Liver (tissue), 9 donors: Measurements from ENCODE around the gene NOC4L. TPM values are rescaled to one million over a fixed set of nuclear protein-coding genes. Genes with fewer than 3 reads are reported as not detected.

Experiments used
- DNase-seq: peaks from one replicate; pipeline ENCODE4 v3.0.0-alpha.2; 2017; ENCODE audit warnings: low spot score
- H3K27ac ChIP-seq, 2 donors: one replicate each; pipeline ENCODE4 v1.7.0; 2013; ENCODE audit warnings: inconsistent platforms in 2 of 2, low read length in 2 of 2, control low read depth in 1 of 2, low read depth in 1 of 2, mild to moderate bottlenecking in 1 of 2
- H3K27me3 ChIP-seq, 4 donors: one replicate each; pipeline versions ENCODE4 v1.6.1 to v1.7.0; 2013; ENCODE audit warnings: low read length in 3 of 4, inconsistent platforms in 1 of 4, mild to moderate bottlenecking in 1 of 4, moderate library complexity in 1 of 4; ENCODE audit not compliant: control insufficient read depth in 4 of 4, insufficient read depth in 4 of 4
- H3K36me3 ChIP-seq, 4 donors: one replicate each; pipeline versions ENCODE4 v1.6.1 to v1.7.0; 2013; ENCODE audit warnings: low read length in 3 of 4, mild to moderate bottlenecking in 3 of 4, low read depth in 1 of 4, moderate library complexity in 1 of 4; ENCODE audit not compliant: control insufficient read depth in 4 of 4, insufficient read depth in 3 of 4
- H3K4me1 ChIP-seq, 4 donors: one replicate each; pipeline versions ENCODE4 v1.6.1 to v1.7.0; 2013; ENCODE audit warnings: low read length in 3 of 4, mild to moderate bottlenecking in 3 of 4, moderate library complexity in 1 of 4; ENCODE audit not compliant: control insufficient read depth in 4 of 4, insufficient read depth in 4 of 4
- H3K4me3 ChIP-seq, 3 donors: one replicate each; pipeline versions ENCODE4 v1.6.1 to v1.7.0; 2013; ENCODE audit warnings: low read length in 3 of 3, control low read depth in 1 of 3, low read depth in 1 of 3, mild to moderate bottlenecking in 1 of 3
- H3K9ac ChIP-seq, 2 donors: one replicate each; pipeline ENCODE4 v1.7.0; 2013; ENCODE audit warnings: low read length in 2 of 2, mild to moderate bottlenecking in 2 of 2, moderate library complexity in 2 of 2, control low read depth in 1 of 2, low read depth in 1 of 2
- H3K9me3 ChIP-seq, 4 donors: one replicate each; pipeline versions ENCODE4 v1.6.1 to v1.7.0; 2013; ENCODE audit warnings: low read length in 3 of 4; ENCODE audit not compliant: control insufficient read depth in 4 of 4
- ATF3 ChIP-seq: IDR thresholded peaks from 2 replicates; pipeline ENCODE4 v1.6.1; 2016; ENCODE audit warnings: antibody characterized with exemption
- CTCF ChIP-seq: fragments of 150-350 bp; IDR thresholded peaks from 2 replicates; pipeline ENCODE4 v1.5.1; 2017; ENCODE audit warnings: improper control_type of control experiment, low read depth, low read length; ENCODE audit not compliant: missing input control
- EGR1 ChIP-seq, 2 donors: IDR thresholded peaks; 2 replicates each; pipeline ENCODE4 v1.6.1; 2016 to 2018; ENCODE audit warnings: antibody characterized with exemption in 2 of 2, low read depth in 2 of 2
- FOXA1 ChIP-seq: IDR thresholded peaks from 2 replicates; pipeline ENCODE4 v1.6.1; 2016; ENCODE audit warnings: antibody characterized with exemption
- FOXA2 ChIP-seq: IDR thresholded peaks from 2 replicates; pipeline ENCODE4 v1.6.1; 2016; ENCODE audit warnings: antibody characterized with exemption
- GABPA ChIP-seq, 2 donors: IDR thresholded peaks in 1 of 2; conservative IDR thresholded peaks in 1 of 2; 2 replicates each; pipeline ENCODE4 v1.6.1; 2016; ENCODE audit warnings: antibody characterized with exemption in 2 of 2, mild to moderate bottlenecking in 1 of 2, moderate library complexity in 1 of 2
- HNF4A ChIP-seq, 2 donors: conservative IDR thresholded peaks; 2 replicates each; pipeline ENCODE4 v1.6.1; 2016; ENCODE audit warnings: antibody characterized with exemption in 2 of 2, mild to moderate bottlenecking in 2 of 2
- HNF4G ChIP-seq: IDR thresholded peaks from 2 replicates; pipeline ENCODE4 v1.6.1; 2016; ENCODE audit warnings: antibody characterized with exemption
- JUND ChIP-seq, 2 donors: IDR thresholded peaks; 2 replicates each; pipeline ENCODE4 v1.6.1; 2016; ENCODE audit warnings: antibody characterized with exemption in 2 of 2
- MAX ChIP-seq: IDR thresholded peaks from 2 replicates; pipeline ENCODE4 v1.6.1; 2016; ENCODE audit warnings: antibody characterized with exemption
- NR2F2 ChIP-seq: IDR thresholded peaks from 2 replicates; pipeline ENCODE4 v1.6.1; 2016; ENCODE audit warnings: antibody characterized with exemption
- RAD21 ChIP-seq, 2 donors: IDR thresholded peaks; 2 replicates each; pipeline ENCODE4 v1.6.1; 2016; ENCODE audit warnings: antibody characterized with exemption in 2 of 2, mild to moderate bottlenecking in 2 of 2
- REST ChIP-seq: IDR thresholded peaks from 2 replicates; pipeline ENCODE4 v1.6.1; 2016; ENCODE audit warnings: antibody characterized with exemption, mild to moderate bottlenecking
- RXRA ChIP-seq, 2 donors: IDR thresholded peaks; 2 replicates each; pipeline ENCODE4 v1.6.1; 2017 to 2018; ENCODE audit warnings: antibody characterized with exemption in 2 of 2, mild to moderate bottlenecking in 1 of 2
- SP1 ChIP-seq: IDR thresholded peaks from 2 replicates; pipeline ENCODE4 v1.6.1; 2018; ENCODE audit warnings: antibody characterized with exemption, mild to moderate bottlenecking
- TAF1 ChIP-seq: conservative IDR thresholded peaks from 2 replicates; pipeline ENCODE4 v1.6.1; 2016; ENCODE audit warnings: antibody characterized with exemption, mild to moderate bottlenecking
- YY1 ChIP-seq: IDR thresholded peaks from 2 replicates; pipeline ENCODE4 v1.6.1; 2016; ENCODE audit warnings: antibody characterized with exemption, mild to moderate bottlenecking
- ZBTB33 ChIP-seq: IDR thresholded peaks from 2 replicates; pipeline ENCODE4 v1.6.1; 2016; ENCODE audit warnings: antibody characterized with exemption
- WGBS: extraction: QIAGEN DNeasy Blood & Tissue Kit; methylation state at CpG from one replicate; pipeline ENCODE4 v1.1.7; 2013; 5-methylcytosine and 5-hydroxymethylcytosine counted together
- polyA plus RNA-seq, 2 donors: library from polyadenylated mRNA; stranded (reverse) in 1 of 2; unstranded in 1 of 2; fragments of 200-250 nt in 1 of 2; fragments of >200 nt in 1 of 2; fragmentation: Nextera tagmentation in 1 of 2; extraction: Ambion mirVana in 1 of 2; gene quantifications; one replicate each; pipeline versions ENCODE4 v1.2.1 to v1.2.3, GENCODE V29; 2013 to 2015
- total RNA-seq, 2 donors: library from RNA; depleted of rRNA; stranded (reverse); fragments of >200 nt; gene quantifications; one replicate each; pipeline ENCODE4 v1.2.3, GENCODE V29; 2014
- donor health status: healthy.
- donor health status: healthy.
- donor health status: healthy.
- donor health status: healthy.
- donor health status: healthy.

The NOC4L gene
- total and polyA plus RNA-seq, 4 donors: 6.4 to 11.6 (median 8.4) TPM

GRCh38 chr12:132105467-132105866 is 38.8 kb upstream of the NOC4L start:
- no peaks in the 10 kb centered on the region for H3K27me3 ChIP-seq
- H3K4me1 ChIP-seq: no peaks in the 10 kb centered on the region
- no peaks in the 10 kb centered on the region for H3K9me3 ChIP-seq
- peaks cover 6 to 18% (median 8%) of the 10 kb centered on the region in 4 donors for H3K36me3 ChIP-seq
- no peak overlapping the region for H3K9ac ChIP-seq
- 93% methylated on average over 6 of the region's 6 CpGs for WGBS
- no peak overlapping the region for H3K27ac ChIP-seq
- no peak for DNase-seq
- no peak for TF ChIP-seq RAD21 (IDR thresholded peaks at IDR 0.05)
- TF ChIP-seq NR2F2: no peak
- no peak for TF ChIP-seq HNF4G
- no peak for TF ChIP-seq ZBTB33
- no peak for TF ChIP-seq MAX
- no peak for TF ChIP-seq EGR1 (IDR thresholded peaks at IDR 0.05; ENCODE audit: low read depth in 2 of 2)
- no peak for TF ChIP-seq JUND (IDR thresholded peaks at IDR 0.05)
- no peak for TF ChIP-seq GABPA (IDR thresholded peaks at IDR 0.05 in 1 of 2, conservative IDR thresholded peaks at IDR 0.05 in 1 of 2)
- no peak for TF ChIP-seq SP1
- TF ChIP-seq RXRA (IDR thresholded peaks at IDR 0.05): no peak
- no peak for TF ChIP-seq FOXA2
- TF ChIP-seq YY1: no peak
- TF ChIP-seq REST: no peak
- TF ChIP-seq FOXA1: no peak
- no peak for TF ChIP-seq CTCF
- TF ChIP-seq TAF1: no peak
- no peak for TF ChIP-seq ATF3
- H3K4me3 ChIP-seq: no peak overlapping the region

GRCh38 chr12:132106921-132107320 is 37.3 kb upstream of the NOC4L start:
- H3K36me3 ChIP-seq: peaks cover 6 to 18% (median 11%) of the 10 kb centered on the region in 4 donors
- no peaks in the 10 kb centered on the region for H3K4me1 ChIP-seq
- H3K4me3 ChIP-seq: no peak overlapping the region
- WGBS: 97% methylated on average over 7 of the region's 7 CpGs
- no peaks in the 10 kb centered on the region for H3K27me3 ChIP-seq
- no peak for DNase-seq
- no peak overlapping the region for H3K9ac ChIP-seq
- H3K27ac ChIP-seq: no peak overlapping the region
- H3K9me3 ChIP-seq: no peaks in the 10 kb centered on the region
- TF ChIP-seq ATF3 (no peak), JUND (IDR thresholded peaks at IDR 0.05) (no peak), HNF4A (conservative IDR thresholded peaks at IDR 0.05) (no peak), ZBTB33 (no peak), HNF4G (no peak), RXRA (IDR thresholded peaks at IDR 0.05) (no peak), NR2F2 (no peak), REST (no peak), RAD21 (IDR thresholded peaks at IDR 0.05) (no peak), YY1 (no peak), FOXA1 (no peak), GABPA (IDR thresholded peaks at IDR 0.05 in 1 of 2, conservative IDR thresholded peaks at IDR 0.05 in 1 of 2) (no peak), SP1 (no peak)
